ENCODE results near the gene PLCB2.

PLCB2 gene

GRCh38 chr15:40343512-40343911, 35.8 kb upstream of the PLCB2 start:
- TF ChIP-seq CTCF (IDR thresholded peaks at IDR 0.05) = no peak
- Histone ChIP-seq H3K4me1 (ENCODE audit: control insufficient read depth in 1 of 2, insufficient read depth in 1 of 2, low read depth in 1 of 2, low read length in 1 of 2) (peaks cover 0 to 16% of the 10 kb centered on the region in 2 experiments), H3K27me3 (no peaks in the 10 kb centered on the region), H3K9me3 (no peaks in the 10 kb centered on the region), H3K4me3 (ENCODE audit: low read depth in 1 of 2, low read length in 1 of 2) (no peak overlapping the region), H3K36me3 (no peaks in the 10 kb centered on the region), H3K27ac (no peak overlapping the region)

GRCh38 chr15:40342416-40343320, 34.9 kb upstream of the PLCB2 start:
- H3K4me1 ChIP-seq (ENCODE audit: control insufficient read depth in 1 of 2, insufficient read depth in 1 of 2, low read depth in 1 of 2, low read length in 1 of 2) = peaks cover 5 to 22% of the 10 kb centered on the region in 2 experiments

DNA sequence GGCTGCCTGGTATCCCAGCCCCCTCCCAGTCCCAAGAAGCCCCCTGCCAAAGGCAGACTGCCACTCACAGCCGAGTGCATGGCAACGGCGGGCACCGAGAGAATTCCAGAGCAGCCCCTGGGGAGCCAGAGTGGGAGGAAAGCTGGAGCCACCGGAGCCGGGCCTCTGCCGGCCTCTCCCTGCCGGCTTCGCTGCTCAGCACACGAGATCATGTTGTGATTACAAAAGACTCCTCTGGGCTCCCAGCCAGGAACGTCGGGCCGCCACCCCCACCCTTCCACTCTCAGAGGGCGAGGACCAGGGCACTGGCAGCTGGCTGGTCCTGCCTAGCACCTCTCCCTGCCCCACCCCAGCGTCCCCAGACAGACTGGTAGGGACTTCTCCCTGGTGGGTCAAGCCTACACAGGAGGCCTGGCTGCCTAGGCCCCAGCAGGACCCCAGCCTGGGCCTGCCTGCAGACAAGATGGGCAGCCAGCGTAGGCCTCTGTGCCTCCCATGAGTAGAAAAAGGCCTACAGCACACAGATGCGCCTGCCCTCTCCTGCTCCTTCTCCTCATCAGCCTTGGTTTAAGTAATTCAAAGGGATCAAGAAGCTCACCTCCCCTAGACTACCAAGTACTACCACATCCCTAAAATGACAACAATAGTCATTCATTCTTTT, 33.1 kb upstream of the PLCB2 start, which contains the start of gene CCDC9B:
CCDC9B (minus strand) TSS at position 200 of the 661 bp plus-strand sequence; CDS start at position 80, 120 bp downstream.
- Histone ChIP-seq H3K4me3 (ENCODE audit: low read depth in 1 of 2, low read length in 1 of 2) (no peak within 1 kb of the TSS), H3K27ac (no peak within 1 kb of the TSS), H3K36me3 (no peaks in the 10 kb centered on the region), H3K27me3 (no peaks in the 10 kb centered on the region), H3K9me3 (no peaks in the 10 kb centered on the region), H3K4me1 (ENCODE audit: control insufficient read depth in 1 of 2, insufficient read depth in 1 of 2, low read depth in 1 of 2, low read length in 1 of 2) (peaks cover 15 to 40% of the 10 kb centered on the region in 2 experiments)
- TF ChIP-seq CTCF (IDR thresholded peaks at IDR 0.05) = no peak

More at GRCh38 chr15:40342416-40343320, 34.9 kb upstream of the PLCB2 start:
- H3K27ac ChIP-seq = no peak overlapping the region
- no peaks in the 10 kb centered on the region for H3K27me3 ChIP-seq
- no peak overlapping the region for H3K4me3 ChIP-seq (ENCODE audit: low read depth in 1 of 2, low read length in 1 of 2)
- no peak for TF ChIP-seq CTCF (IDR thresholded peaks at IDR 0.05)
- H3K36me3 ChIP-seq = no peaks in the 10 kb centered on the region
- no peaks in the 10 kb centered on the region for H3K9me3 ChIP-seq

DNA sequence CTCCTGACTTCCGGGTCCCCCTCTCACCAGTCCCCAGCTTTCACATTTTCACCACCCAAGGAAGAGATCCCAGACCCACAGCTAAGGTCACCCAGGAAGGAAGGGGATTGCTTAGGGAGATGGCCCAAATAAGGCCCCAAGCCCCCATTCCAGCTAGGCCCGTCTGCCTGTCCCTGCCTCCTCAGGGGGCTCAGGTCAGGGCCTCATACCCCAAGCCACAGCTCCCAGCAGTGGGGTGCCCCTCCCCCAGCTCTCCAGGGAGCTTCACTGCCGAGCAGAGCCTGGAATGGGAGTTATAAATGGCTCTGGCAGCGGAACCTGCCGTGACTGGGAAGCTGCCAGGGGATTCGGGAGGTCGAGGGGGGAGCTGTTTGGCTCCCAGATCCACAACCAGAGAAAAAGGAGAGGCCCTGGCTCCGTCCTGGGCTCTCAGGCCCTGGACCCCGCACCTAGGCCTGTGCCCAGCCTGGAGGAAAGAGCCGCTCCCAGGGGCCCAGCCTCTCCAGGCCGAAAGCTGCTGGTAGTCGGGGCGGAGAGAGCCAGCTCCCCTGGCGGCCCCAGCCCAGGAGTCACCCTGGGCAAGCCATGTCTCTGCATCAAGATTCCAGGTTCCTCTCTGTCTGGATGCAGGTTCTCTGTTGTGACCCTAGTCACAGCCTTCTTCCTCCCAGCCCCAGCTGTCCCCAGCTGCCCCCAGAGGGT, 32.5 kb upstream of the PLCB2 start:
- TF ChIP-seq CTCF (IDR thresholded peaks at IDR 0.05) = no peak
- Histone ChIP-seq H3K4me1 (ENCODE audit: control insufficient read depth in 1 of 2, insufficient read depth in 1 of 2, low read depth in 1 of 2, low read length in 1 of 2) (peaks cover 19 to 44% of the 10 kb centered on the region in 2 experiments), H3K27ac (no peak overlapping the region), H3K36me3 (no peaks in the 10 kb centered on the region), H3K4me3 (ENCODE audit: low read depth in 1 of 2, low read length in 1 of 2) (no peak overlapping the region), H3K27me3 (no peaks in the 10 kb centered on the region), H3K9me3 (no peaks in the 10 kb centered on the region)

- no peak for TF ChIP-seq CTCF (IDR thresholded peaks at IDR 0.05)
- Histone ChIP-seq H3K4me3 (ENCODE audit: low read depth in 1 of 2, low read length in 1 of 2) (no peak overlapping the region), H3K36me3 (no peaks in the 10 kb centered on the region), H3K9me3 (no peaks in the 10 kb centered on the region), H3K4me1 (ENCODE audit: control insufficient read depth in 1 of 2, insufficient read depth in 1 of 2, low read depth in 1 of 2, low read length in 1 of 2) (peaks cover 25 to 46% of the 10 kb centered on the region in 2 experiments), H3K27me3 (no peaks in the 10 kb centered on the region), H3K27ac (no peak overlapping the region)
Observed at GRCh38 chr15:40339621-40339945, 31.8 kb upstream of the PLCB2 start.
